Measurements from ENCODE around the gene HABP4. TPM values are rescaled to one million over a fixed set of nuclear protein-coding genes. Genes with fewer than 3 reads are reported as not detected.

HABP4 gene
- total and polyA plus RNA-seq, 10 of the 15 experiments (the other 5 are each of a cell fraction or from before 2014, with no cell fraction given): 1.6 to 15.4 (median 11.6) TPM

- no peak for TF ChIP-seq E2F8 (IDR thresholded peaks at IDR 0.05; ENCODE audit: low read depth, partially characterized antibody)
- TF ChIP-seq IKZF1 (conservative IDR thresholded peaks at IDR 0.05): 0 out of 2 replicates have a peak, but pooled peaks have one; percentile 39
- TF ChIP-seq TARDBP (IDR thresholded peaks at IDR 0.05; ENCODE audit: borderline replicate concordance): no peak
- TF ChIP-seq E2F4 (IDR thresholded peaks at IDR 0.05; ENCODE audit: low read depth, low read length): no peak
- TF ChIP-seq CTCF (IDR thresholded peaks at IDR 0.05 in 2 of 3, conservative IDR thresholded peaks at IDR 0.05 in 1 of 3; ENCODE audit: control insufficient read depth in 2 of 3, extremely low read depth in 1 of 3, insufficient read depth in 1 of 3, low read depth in 3 of 3, low read length in 3 of 3): no peak
- no peak for TF ChIP-seq EED (IDR thresholded peaks at IDR 0.05; ENCODE audit: low read depth)
- TF ChIP-seq KAT2A (conservative IDR thresholded peaks at IDR 0.05; ENCODE audit: control insufficient read depth, low read depth, low read length): no peak
- no peak for TF ChIP-seq SUZ12 (IDR thresholded peaks at IDR 0.05; ENCODE audit: unreplicated experiment)
- TF ChIP-seq ZNF592 (IDR thresholded peaks at IDR 0.05): no peak
- peak; percentile 27 for TF ChIP-seq BCL3 (IDR thresholded peaks at IDR 0.05; ENCODE audit: borderline replicate concordance, insufficient read depth, low read depth, low read length, poor library complexity, severe bottlenecking)
- TF ChIP-seq MTA2 (IDR thresholded peaks at IDR 0.05; ENCODE audit: low read depth): peak; percentile 73
- TF ChIP-seq TAF1 (IDR thresholded peaks at IDR 0.05; ENCODE audit: borderline replicate concordance, low read depth, low read length): no peak
- no peak for TF ChIP-seq ELK1 (IDR thresholded peaks at IDR 0.05; ENCODE audit: low read depth, low read length)
- TF ChIP-seq ZSCAN29 (IDR thresholded peaks at IDR 0.05): no peak
- no peak for TF ChIP-seq HDAC2 (IDR thresholded peaks at IDR 0.05)
- TF ChIP-seq ZNF207 (IDR thresholded peaks at IDR 0.05; ENCODE audit: borderline replicate concordance): no peak
- TF ChIP-seq NRF1 (conservative IDR thresholded peaks at IDR 0.05; ENCODE audit: low read depth, low read length): no peak
Measured at GRCh38 chr9:96478829-96479371, 28.9 kb downstream of the HABP4 start (continued).

Measured in GM12878 (cell line).